Stimulated activated CD4-positive, alpha-beta T cell treated with anti-CD3 and anti-CD28 coated beads, Interleukin-1b, Interleukin-23, amount 100 ng/mL, for 24 hours (primary cell): Measurements from ENCODE around the gene OR8J3.
"Not testable (repeated sequence)": the region's sequence is repeated elsewhere in the genome, so short reads cannot be mapped to it uniquely, and the experiment has no call there.

ENCODE experiments used
- DNase-seq, 4 experiments: peaks; one replicate each; pipeline ENCODE4 v3.0.0-alpha.2; 2020; ENCODE audit warnings: low read depth in 4 of 4, low spot score in 1 of 4

The OR8J3 gene, protein sequence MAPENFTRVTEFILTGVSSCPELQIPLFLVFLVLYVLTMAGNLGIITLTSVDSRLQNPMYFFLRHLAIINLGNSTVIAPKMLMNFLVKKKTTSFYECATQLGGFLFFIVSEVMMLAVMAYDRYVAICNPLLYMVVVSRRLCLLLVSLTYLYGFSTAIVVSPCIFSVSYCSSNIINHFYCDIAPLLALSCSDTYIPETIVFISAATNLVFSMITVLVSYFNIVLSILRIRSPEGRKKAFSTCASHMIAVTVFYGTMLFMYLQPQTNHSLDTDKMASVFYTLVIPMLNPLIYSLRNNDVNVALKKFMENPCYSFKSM

DNA sequence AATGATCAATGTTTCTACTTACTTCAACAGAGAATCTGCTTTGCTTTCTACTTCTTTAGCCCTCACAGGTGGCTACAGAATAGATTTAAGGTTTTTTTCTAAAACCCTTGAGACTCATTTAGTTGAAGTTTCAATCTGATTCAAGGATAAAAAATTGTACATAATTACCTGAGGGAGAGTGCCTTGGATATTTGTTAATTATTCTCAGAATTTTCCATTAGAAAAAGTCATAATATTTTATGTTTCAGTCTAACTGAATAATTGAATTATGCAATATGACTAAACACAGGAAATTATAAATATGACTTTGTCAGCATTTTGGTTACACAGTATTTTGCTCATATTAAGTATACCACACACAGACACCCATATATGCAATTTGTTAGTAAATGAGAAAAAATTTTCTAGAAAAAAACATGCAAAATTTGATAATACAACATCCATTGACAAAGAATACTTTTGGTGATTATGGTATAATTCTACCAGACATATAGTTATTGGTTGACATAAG lies at the start of gene OR8J3:
TSS of gene OR8J3 (minus strand) at position 51 of the 511 bp plus-strand sequence. CDS start 2,483 bp downstream, outside the sequence.
- no peak for DNase-seq

DNA sequence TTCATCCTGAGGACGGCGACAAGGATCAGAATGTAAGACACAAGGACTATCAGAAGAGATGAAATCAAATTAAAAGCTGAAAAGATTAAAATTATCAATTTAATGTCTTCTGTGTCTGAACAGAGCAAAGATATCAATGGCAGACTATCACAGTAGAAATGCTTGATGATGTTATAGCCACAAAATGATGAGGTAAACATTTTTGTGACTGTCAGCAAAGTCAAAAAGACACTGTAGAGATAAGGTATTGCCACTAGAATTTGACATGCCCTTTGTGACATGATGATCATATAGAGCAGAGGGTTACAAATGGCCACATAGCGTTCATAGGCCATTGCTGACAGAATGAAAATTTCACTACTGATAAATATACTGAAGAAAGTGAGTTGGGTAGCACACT lies 48.6 kb upstream of the OR8J3 start:
- DNase-seq = no peak

DNA sequence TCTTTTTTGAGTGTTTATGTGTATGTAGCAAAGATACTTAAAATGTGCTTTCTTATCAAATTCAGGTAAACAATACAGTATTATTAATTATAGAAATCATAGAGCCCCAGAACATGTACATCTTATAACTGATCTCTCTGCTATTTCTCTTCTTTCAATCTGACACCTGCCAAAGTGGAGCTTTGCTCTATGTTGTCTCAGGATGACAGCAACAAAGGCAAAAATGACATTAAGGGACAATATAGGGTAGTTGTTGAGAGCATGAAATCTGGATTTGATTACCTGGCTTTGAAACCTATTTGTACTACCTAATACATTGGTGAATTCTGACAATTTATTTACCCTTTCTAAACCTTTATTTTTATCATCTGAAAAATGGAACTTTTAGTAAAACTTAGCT lies 43.5 kb upstream of the OR8J3 start:
- no peak for DNase-seq

DNA sequence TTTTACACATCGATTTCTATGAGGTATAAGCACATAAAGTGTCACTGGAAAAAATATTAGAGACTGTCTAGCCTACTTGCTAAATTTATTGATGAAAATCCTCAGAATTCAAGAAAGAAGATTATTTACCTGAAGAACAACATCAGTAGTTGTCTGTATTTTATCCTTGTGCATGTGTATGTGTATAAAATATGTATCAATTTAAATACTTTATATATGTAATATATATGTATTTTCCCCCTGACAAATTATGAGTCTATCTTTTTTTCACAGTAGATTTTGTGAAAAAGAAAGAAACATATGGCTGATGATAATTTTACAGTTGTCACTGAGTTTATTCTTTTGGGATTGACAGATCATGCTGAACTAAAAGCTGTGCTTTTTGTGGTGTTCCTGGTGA lies 36.3 kb upstream of the OR8J3 start, which contains the start of gene OR5J2:
TSS of gene OR5J2 (plus strand) at position 301 of the 400 bp plus-strand sequence. CDS start at position 301, 0 bp downstream.
- DNase-seq = no peak

DNA sequence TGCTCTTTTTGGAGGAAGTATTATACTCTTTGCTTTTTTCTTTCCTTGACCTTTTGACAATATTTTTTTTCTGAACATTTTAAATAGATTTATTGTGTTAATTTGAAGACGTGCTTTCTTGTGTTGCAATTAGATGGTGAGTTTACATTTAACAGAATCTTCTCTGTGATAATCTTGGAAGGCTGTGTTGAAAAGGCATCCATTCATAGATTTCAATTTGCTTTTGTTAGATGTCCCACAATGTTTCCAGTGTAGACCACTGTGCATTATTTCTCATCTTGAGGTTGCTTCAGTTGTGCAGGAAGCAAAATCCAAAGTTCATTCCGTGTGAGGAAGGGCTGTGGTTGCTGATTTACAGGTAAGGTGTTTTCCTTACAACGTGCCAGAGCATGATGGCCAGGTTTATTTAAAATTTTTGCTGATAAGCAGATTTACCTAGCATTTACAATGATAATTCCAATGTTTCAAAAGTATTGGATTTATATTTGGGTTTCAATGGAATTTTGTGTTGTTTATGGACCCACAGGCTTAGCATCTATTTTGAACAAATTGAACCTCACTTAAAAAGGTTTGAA lies 32.3 kb upstream of the OR8J3 start:
- no peak for DNase-seq

DNA sequence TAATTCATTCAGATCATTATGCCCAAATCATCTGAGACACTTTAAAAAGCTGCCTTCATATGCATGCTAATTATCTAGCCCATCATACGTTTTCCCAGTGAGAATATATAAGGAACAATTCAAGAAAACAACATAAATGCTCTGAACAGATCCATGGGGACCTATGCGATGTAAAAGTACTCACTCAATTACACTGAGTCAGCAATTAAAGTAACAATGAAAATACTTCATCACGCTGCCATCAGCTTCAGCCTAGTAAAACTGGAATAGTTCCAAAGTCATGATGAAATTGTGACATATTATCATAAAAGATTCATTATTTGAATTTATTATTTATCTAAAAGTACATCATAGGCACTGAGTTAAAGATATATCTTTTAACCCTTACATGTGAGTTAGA lies 23.8 kb upstream of the OR8J3 start:
- DNase-seq = no peak

DNA sequence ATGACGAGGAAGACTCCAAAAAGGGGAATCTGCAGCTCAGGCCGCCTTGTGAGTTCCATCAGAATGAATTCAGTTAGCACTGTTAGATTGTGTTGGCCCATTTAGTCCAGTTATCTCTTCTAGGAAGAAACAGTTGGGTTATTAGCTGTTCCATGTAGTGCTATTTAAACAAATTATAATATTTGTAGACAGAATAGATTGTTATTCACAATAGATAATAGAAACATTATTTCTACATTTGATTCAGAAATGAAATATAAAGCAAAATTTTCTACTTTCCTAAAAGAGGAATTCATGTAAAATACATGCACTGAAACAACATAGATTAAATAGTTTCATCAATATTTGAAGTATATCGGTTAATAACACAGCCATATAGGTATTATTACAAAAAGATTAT lies 20.2 kb upstream of the OR8J3 start, which contains the start of gene OR8K5:
TSS of gene OR8K5 (minus strand) at position 101 of the 400 bp plus-strand sequence. CDS start at position 101, 0 bp downstream.
- DNase-seq = no peak

DNA sequence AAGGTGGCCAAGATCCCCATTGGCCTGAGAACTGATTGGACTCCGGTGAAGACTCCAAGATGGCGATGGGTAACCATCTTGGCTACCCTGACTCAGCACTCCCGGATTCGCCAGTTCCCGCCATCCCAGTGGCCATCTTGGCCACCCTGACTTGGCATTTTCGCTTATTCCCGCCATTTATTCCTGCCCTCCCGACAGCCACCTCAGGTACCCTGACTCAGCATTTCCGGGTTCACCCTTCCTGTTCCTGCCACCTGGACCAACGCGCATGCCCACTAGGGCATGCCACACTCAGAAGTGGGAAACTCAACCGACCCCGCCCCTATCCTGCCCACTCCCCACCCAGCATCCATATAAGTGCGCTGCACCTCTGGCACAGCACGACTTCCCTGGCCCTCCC lies 12.3 kb upstream of the OR8J3 start:
- no peak for DNase-seq

DNA sequence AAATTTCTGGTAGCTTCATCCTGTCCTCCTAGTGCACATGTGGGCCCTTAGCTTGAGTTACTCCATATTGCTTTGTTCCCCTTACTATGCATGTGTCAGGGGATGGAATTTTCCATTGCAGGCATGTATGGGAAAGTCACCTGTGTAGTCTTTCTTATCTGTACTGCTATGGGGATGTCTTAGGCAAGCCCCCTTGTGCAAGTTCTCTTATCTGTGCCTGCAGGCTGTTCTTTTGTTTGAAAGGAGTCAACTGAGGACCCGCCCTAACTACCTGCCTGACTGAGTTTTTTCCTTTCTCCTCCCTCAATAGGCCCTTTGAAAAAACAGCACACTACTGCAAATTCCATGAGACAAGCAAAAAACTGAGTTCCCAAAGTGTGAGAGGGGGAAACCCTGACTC lies 11.4 kb upstream of the OR8J3 start:
- no peak for DNase-seq

DNA sequence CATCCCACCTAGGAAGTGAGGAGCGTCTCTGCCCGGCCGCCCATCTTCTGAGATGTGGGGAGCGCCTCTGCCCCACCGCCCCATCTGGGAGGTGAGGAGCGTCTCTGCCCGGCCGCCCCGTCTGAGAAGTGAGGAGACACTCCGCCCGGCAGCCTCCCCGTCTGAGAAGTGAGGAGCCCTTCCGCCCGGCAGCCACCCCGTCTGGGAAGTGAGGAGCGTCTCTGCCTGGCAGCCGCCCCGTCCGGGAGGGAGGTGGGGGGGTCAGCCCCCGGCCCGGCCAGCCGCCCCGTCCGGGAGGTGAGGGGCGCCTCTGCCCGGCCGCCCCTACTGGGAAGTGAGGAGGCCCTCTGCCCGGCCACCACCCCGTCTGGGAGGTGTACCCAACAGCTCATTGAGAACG lies 3.7 kb upstream of the OR8J3 start:
- DNase-seq = not testable (repeated sequence)

DNA sequence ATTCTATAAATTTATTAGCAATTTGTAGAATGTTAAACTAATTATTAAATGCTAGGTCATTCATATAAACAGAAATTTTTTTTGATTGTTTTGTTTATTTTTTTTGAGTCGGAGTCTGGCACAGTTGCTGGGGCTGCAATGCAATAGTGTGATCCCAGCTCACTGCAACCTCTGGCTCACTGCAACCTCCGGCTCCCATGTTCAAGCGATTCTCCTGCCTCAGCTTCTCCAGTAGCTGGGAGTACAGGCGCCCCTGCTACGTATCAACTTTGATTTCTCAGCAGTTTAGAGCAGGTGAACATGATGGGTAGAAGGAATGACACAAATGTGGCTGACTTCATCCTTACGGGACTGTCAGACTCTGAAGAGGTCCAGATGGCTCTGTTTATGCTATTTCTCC lies 17.9 kb downstream of the OR8J3 start, which contains the start of gene OR8H3:
TSS of gene OR8H3 (plus strand) at position 301 of the 400 bp plus-strand sequence. CDS start at position 301, 0 bp downstream.
- no peak for DNase-seq

DNA sequence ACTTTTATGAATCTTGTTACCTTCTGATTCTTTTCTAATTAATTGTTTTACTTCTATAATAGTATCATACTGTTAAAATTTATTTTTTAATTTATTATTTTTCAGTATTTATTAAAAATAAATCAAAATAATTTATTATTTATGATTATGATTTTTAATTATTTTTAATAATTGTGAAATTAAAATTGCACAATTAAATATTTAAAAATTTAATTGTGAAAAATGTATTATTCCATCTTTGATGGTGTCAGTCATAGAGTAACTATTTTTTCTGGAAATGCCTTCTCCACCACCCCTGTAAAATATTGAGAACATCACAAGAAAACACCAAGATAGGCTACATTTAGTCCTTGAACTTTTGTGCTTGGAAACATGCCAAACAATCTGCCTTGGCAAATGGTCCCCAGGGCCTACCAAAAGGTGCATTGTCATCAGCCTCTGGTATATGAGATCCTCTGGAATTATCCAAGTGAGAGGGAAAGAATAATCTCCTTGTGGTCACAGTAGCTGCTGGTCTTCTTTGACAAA lies 36.7 kb downstream of the OR8J3 start, which contains the start of gene OR8H2:
TSS of gene OR8H2 (plus strand) at position 478 of the 528 bp plus-strand sequence. CDS start 1,356 bp downstream, outside the sequence.
- no peak for DNase-seq

DNA sequence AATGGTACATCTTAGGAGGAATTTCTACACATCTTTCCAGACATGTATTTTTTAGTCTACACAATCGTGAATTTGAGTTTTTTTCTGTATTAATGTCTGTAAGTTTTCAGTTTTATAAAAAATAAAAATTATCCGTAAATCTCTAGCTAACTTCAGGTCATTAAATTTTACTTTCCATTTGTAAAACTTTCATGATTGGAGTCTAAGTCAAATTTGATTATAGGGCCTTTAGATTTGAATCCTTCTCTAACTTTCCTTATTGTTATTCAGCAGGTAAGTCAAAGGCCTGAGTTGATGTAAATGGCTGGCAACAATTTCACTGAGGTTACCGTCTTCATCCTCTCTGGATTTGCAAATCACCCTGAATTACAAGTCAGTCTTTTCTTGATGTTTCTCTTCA lies 47.0 kb downstream of the OR8J3 start, which contains the start of gene OR8I2:
TSS of gene OR8I2 (plus strand) at position 301 of the 400 bp plus-strand sequence. CDS start at position 301, 0 bp downstream.
- no peak for DNase-seq

DNA sequence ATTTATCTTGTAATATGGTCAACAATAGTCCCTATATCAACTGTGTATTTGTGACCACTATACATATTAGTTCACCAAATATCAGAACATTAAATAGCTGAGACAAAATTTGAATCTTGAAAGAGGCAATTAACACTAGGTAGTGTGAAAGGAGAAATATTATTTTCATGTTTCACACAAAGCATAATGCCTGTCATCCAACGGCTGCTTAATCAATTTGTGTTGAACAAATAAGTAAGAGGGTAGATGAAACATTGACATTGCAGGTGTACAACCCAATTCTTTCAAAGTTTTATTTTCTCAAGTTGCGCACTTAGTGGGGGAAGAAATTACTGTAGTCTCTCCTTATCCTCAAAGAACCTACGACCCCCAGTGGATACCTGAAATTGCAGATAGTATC lies 50.3 kb downstream of the OR8J3 start:
- no peak for DNase-seq
